Liver (tissue), 9 donors: ENCODE data around the gene MKNK1. TPM values are rescaled to one million over a fixed set of nuclear protein-coding genes. Genes with fewer than 3 reads are reported as not detected.

Experiments
- DNase-seq: peaks from one replicate; pipeline ENCODE4 v3.0.0-alpha.2; 2017; ENCODE audit warnings: low spot score
- H3K27ac ChIP-seq, 2 donors: one replicate each; pipeline ENCODE4 v1.7.0; 2013; ENCODE audit warnings: inconsistent platforms in 2 of 2, low read length in 2 of 2, control low read depth in 1 of 2, low read depth in 1 of 2, mild to moderate bottlenecking in 1 of 2
- H3K27me3 ChIP-seq, 4 donors: one replicate each; pipeline versions ENCODE4 v1.6.1 to v1.7.0; 2013; ENCODE audit warnings: low read length in 3 of 4, inconsistent platforms in 1 of 4, mild to moderate bottlenecking in 1 of 4, moderate library complexity in 1 of 4; ENCODE audit not compliant: control insufficient read depth in 4 of 4, insufficient read depth in 4 of 4
- H3K36me3 ChIP-seq, 4 donors: one replicate each; pipeline versions ENCODE4 v1.6.1 to v1.7.0; 2013; ENCODE audit warnings: low read length in 3 of 4, mild to moderate bottlenecking in 3 of 4, low read depth in 1 of 4, moderate library complexity in 1 of 4; ENCODE audit not compliant: control insufficient read depth in 4 of 4, insufficient read depth in 3 of 4
- H3K4me1 ChIP-seq, 4 donors: one replicate each; pipeline versions ENCODE4 v1.6.1 to v1.7.0; 2013; ENCODE audit warnings: low read length in 3 of 4, mild to moderate bottlenecking in 3 of 4, moderate library complexity in 1 of 4; ENCODE audit not compliant: control insufficient read depth in 4 of 4, insufficient read depth in 4 of 4
- H3K4me3 ChIP-seq, 3 donors: one replicate each; pipeline versions ENCODE4 v1.6.1 to v1.7.0; 2013; ENCODE audit warnings: low read length in 3 of 3, control low read depth in 1 of 3, low read depth in 1 of 3, mild to moderate bottlenecking in 1 of 3
- H3K9ac ChIP-seq, 2 donors: one replicate each; pipeline ENCODE4 v1.7.0; 2013; ENCODE audit warnings: low read length in 2 of 2, mild to moderate bottlenecking in 2 of 2, moderate library complexity in 2 of 2, control low read depth in 1 of 2, low read depth in 1 of 2
- H3K9me3 ChIP-seq, 4 donors: one replicate each; pipeline versions ENCODE4 v1.6.1 to v1.7.0; 2013; ENCODE audit warnings: low read length in 3 of 4; ENCODE audit not compliant: control insufficient read depth in 4 of 4
- EGR1 ChIP-seq, 2 donors: IDR thresholded peaks; 2 replicates each; pipeline ENCODE4 v1.6.1; 2016 to 2018; ENCODE audit warnings: antibody characterized with exemption in 2 of 2, low read depth in 2 of 2
- FOXA1 ChIP-seq: IDR thresholded peaks from 2 replicates; pipeline ENCODE4 v1.6.1; 2016; ENCODE audit warnings: antibody characterized with exemption
- FOXA2 ChIP-seq: IDR thresholded peaks from 2 replicates; pipeline ENCODE4 v1.6.1; 2016; ENCODE audit warnings: antibody characterized with exemption
- GABPA ChIP-seq, 2 donors: IDR thresholded peaks in 1 of 2; conservative IDR thresholded peaks in 1 of 2; 2 replicates each; pipeline ENCODE4 v1.6.1; 2016; ENCODE audit warnings: antibody characterized with exemption in 2 of 2, mild to moderate bottlenecking in 1 of 2, moderate library complexity in 1 of 2
- HNF4A ChIP-seq, 2 donors: conservative IDR thresholded peaks; 2 replicates each; pipeline ENCODE4 v1.6.1; 2016; ENCODE audit warnings: antibody characterized with exemption in 2 of 2, mild to moderate bottlenecking in 2 of 2
- HNF4G ChIP-seq: IDR thresholded peaks from 2 replicates; pipeline ENCODE4 v1.6.1; 2016; ENCODE audit warnings: antibody characterized with exemption
- JUND ChIP-seq, 2 donors: IDR thresholded peaks; 2 replicates each; pipeline ENCODE4 v1.6.1; 2016; ENCODE audit warnings: antibody characterized with exemption in 2 of 2
- NR2F2 ChIP-seq: IDR thresholded peaks from 2 replicates; pipeline ENCODE4 v1.6.1; 2016; ENCODE audit warnings: antibody characterized with exemption
- RAD21 ChIP-seq, 2 donors: IDR thresholded peaks; 2 replicates each; pipeline ENCODE4 v1.6.1; 2016; ENCODE audit warnings: antibody characterized with exemption in 2 of 2, mild to moderate bottlenecking in 2 of 2
- RXRA ChIP-seq, 2 donors: IDR thresholded peaks; 2 replicates each; pipeline ENCODE4 v1.6.1; 2017 to 2018; ENCODE audit warnings: antibody characterized with exemption in 2 of 2, mild to moderate bottlenecking in 1 of 2
- SP1 ChIP-seq: IDR thresholded peaks from 2 replicates; pipeline ENCODE4 v1.6.1; 2018; ENCODE audit warnings: antibody characterized with exemption, mild to moderate bottlenecking
- TAF1 ChIP-seq: conservative IDR thresholded peaks from 2 replicates; pipeline ENCODE4 v1.6.1; 2016; ENCODE audit warnings: antibody characterized with exemption, mild to moderate bottlenecking
- YY1 ChIP-seq: IDR thresholded peaks from 2 replicates; pipeline ENCODE4 v1.6.1; 2016; ENCODE audit warnings: antibody characterized with exemption, mild to moderate bottlenecking
- WGBS: extraction: QIAGEN DNeasy Blood & Tissue Kit; methylation state at CpG from one replicate; pipeline ENCODE4 v1.1.7; 2013; 5-methylcytosine and 5-hydroxymethylcytosine counted together
- polyA plus RNA-seq, 2 donors: library from polyadenylated mRNA; stranded (reverse) in 1 of 2; unstranded in 1 of 2; fragments of 200-250 nt in 1 of 2; fragments of >200 nt in 1 of 2; fragmentation: Nextera tagmentation in 1 of 2; extraction: Ambion mirVana in 1 of 2; gene quantifications; one replicate each; pipeline versions ENCODE4 v1.2.1 to v1.2.3, GENCODE V29; 2013 to 2015
- total RNA-seq, 2 donors: library from RNA; depleted of rRNA; stranded (reverse); fragments of >200 nt; gene quantifications; one replicate each; pipeline ENCODE4 v1.2.3, GENCODE V29; 2014
- TF ChIP-seq, protein P1 (sequence below): IDR thresholded peaks from 2 replicates; pipeline ENCODE4 v1.6.1; 2016; ENCODE audit warnings: antibody characterized with exemption
- TF ChIP-seq, protein P2 (sequence below): IDR thresholded peaks from 2 replicates; pipeline ENCODE4 v1.6.1; 2016; ENCODE audit warnings: antibody characterized with exemption
- TF ChIP-seq, protein P3 (sequence below): IDR thresholded peaks from 2 replicates; pipeline ENCODE4 v1.6.1; 2016; ENCODE audit warnings: antibody characterized with exemption
- TF ChIP-seq, protein P4 (sequence below): fragments of 150-350 bp; IDR thresholded peaks from 2 replicates; pipeline ENCODE4 v1.5.1; 2017; ENCODE audit warnings: improper control_type of control experiment, low read depth, low read length; ENCODE audit not compliant: missing input control
- TF ChIP-seq, protein P5 (sequence below): IDR thresholded peaks from 2 replicates; pipeline ENCODE4 v1.6.1; 2016; ENCODE audit warnings: antibody characterized with exemption, mild to moderate bottlenecking
- donor health status: healthy.
- donor health status: healthy.
- donor health status: healthy.
- donor health status: healthy.
- donor health status: healthy.

MKNK1 gene
- total and polyA plus RNA-seq, 4 donors: 10.2 to 30.8 (median 18.3) TPM

DNA sequence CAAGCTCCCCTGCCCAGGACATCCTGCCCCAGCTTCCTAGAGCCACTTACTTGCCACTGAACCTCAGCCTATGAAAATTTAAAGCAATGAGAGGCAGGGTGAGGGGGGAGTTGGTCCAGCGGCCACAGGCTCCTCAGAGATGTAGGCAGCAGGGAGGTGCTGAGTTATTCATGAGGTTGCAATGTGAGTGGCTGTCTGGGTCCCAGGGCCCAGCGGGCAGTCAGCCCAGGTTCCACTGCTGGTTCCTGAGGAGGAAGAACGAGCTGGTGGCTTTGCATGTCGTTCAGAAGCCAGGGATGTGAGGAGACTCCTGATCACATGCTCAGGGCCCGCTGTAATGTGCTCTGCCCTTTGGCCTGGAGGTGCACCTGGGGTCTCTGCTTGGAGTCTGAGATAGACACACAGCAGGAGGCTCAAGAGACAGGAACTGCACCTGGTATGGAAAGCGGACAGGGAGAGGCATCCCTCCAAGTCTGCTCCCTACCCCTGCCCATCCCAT, 52.4 kb downstream of the MKNK1 start, which contains the start of gene KNCN (continued):
- TF ChIP-seq, protein P1, sequence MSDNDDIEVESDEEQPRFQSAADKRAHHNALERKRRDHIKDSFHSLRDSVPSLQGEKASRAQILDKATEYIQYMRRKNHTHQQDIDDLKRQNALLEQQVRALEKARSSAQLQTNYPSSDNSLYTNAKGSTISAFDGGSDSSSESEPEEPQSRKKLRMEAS: no peak
- TF ChIP-seq HNF4A (conservative IDR thresholded peaks at IDR 0.05) (no peak), FOXA2 (no peak)
- TF ChIP-seq, protein P2, sequence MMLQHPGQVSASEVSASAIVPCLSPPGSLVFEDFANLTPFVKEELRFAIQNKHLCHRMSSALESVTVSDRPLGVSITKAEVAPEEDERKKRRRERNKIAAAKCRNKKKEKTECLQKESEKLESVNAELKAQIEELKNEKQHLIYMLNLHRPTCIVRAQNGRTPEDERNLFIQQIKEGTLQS: no peak

DNA sequence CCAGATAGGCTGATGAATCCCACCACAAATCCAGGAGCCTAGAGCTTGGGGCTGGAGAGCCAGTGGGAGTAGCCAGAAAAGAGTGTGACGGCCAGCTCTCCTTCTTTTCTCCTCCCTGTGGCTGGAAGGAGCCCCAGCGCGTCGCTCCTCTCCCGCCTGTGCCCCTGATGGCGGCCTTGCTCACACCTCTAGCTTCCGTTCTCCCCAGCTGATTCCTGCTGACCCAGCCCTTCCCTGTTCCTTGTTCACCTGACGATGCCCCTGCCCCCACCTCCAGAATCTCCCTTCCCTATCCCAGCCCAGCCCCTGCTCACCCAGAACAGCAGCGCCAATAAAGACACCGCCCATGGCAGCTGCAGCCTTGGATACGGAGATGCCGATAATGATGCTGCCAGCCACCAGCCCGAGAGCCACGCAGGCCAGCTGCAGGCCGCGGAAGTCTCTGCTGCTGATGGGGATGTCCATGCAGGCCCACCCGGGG, 53.3 kb downstream of the MKNK1 start:
- Histone ChIP-seq H3K27ac (no peak overlapping the region), H3K27me3 (no peaks in the 10 kb centered on the region), H3K4me1 (no peaks in the 10 kb centered on the region), H3K9me3 (no peaks in the 10 kb centered on the region), H3K9ac (no peak overlapping the region), H3K36me3 (no peaks in the 10 kb centered on the region), H3K4me3 (no peak overlapping the region)
- whole genome bisulfite sequencing: 61% methylated on average over 17 of the region's 17 CpGs
- TF ChIP-seq TAF1: no peak
- TF ChIP-seq, protein P3, sequence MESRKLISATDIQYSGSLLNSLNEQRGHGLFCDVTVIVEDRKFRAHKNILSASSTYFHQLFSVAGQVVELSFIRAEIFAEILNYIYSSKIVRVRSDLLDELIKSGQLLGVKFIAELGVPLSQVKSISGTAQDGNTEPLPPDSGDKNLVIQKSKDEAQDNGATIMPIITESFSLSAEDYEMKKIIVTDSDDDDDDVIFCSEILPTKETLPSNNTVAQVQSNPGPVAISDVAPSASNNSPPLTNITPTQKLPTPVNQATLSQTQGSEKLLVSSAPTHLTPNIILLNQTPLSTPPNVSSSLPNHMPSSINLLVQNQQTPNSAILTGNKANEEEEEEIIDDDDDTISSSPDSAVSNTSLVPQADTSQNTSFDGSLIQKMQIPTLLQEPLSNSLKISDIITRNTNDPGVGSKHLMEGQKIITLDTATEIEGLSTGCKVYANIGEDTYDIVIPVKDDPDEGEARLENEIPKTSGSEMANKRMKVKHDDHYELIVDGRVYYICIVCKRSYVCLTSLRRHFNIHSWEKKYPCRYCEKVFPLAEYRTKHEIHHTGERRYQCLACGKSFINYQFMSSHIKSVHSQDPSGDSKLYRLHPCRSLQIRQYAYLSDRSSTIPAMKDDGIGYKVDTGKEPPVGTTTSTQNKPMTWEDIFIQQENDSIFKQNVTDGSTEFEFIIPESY: no peak
- no peak for TF ChIP-seq JUND (IDR thresholded peaks at IDR 0.05)
- no peak for TF ChIP-seq HNF4A (conservative IDR thresholded peaks at IDR 0.05)
- no peak for TF ChIP-seq EGR1 (IDR thresholded peaks at IDR 0.05; ENCODE audit: low read depth in 2 of 2)
- TF ChIP-seq GABPA (IDR thresholded peaks at IDR 0.05 in 1 of 2, conservative IDR thresholded peaks at IDR 0.05 in 1 of 2): no peak
- TF ChIP-seq RAD21 (IDR thresholded peaks at IDR 0.05): no peak
- no peak for TF ChIP-seq FOXA2
- TF ChIP-seq YY1: no peak
- TF ChIP-seq, protein P4, sequence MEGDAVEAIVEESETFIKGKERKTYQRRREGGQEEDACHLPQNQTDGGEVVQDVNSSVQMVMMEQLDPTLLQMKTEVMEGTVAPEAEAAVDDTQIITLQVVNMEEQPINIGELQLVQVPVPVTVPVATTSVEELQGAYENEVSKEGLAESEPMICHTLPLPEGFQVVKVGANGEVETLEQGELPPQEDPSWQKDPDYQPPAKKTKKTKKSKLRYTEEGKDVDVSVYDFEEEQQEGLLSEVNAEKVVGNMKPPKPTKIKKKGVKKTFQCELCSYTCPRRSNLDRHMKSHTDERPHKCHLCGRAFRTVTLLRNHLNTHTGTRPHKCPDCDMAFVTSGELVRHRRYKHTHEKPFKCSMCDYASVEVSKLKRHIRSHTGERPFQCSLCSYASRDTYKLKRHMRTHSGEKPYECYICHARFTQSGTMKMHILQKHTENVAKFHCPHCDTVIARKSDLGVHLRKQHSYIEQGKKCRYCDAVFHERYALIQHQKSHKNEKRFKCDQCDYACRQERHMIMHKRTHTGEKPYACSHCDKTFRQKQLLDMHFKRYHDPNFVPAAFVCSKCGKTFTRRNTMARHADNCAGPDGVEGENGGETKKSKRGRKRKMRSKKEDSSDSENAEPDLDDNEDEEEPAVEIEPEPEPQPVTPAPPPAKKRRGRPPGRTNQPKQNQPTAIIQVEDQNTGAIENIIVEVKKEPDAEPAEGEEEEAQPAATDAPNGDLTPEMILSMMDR: no peak
- no peak for TF ChIP-seq HNF4G
- TF ChIP-seq, protein P5, sequence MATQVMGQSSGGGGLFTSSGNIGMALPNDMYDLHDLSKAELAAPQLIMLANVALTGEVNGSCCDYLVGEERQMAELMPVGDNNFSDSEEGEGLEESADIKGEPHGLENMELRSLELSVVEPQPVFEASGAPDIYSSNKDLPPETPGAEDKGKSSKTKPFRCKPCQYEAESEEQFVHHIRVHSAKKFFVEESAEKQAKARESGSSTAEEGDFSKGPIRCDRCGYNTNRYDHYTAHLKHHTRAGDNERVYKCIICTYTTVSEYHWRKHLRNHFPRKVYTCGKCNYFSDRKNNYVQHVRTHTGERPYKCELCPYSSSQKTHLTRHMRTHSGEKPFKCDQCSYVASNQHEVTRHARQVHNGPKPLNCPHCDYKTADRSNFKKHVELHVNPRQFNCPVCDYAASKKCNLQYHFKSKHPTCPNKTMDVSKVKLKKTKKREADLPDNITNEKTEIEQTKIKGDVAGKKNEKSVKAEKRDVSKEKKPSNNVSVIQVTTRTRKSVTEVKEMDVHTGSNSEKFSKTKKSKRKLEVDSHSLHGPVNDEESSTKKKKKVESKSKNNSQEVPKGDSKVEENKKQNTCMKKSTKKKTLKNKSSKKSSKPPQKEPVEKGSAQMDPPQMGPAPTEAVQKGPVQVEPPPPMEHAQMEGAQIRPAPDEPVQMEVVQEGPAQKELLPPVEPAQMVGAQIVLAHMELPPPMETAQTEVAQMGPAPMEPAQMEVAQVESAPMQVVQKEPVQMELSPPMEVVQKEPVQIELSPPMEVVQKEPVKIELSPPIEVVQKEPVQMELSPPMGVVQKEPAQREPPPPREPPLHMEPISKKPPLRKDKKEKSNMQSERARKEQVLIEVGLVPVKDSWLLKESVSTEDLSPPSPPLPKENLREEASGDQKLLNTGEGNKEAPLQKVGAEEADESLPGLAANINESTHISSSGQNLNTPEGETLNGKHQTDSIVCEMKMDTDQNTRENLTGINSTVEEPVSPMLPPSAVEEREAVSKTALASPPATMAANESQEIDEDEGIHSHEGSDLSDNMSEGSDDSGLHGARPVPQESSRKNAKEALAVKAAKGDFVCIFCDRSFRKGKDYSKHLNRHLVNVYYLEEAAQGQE: no peak
- TF ChIP-seq, protein P2: no peak
- TF ChIP-seq FOXA1: no peak
- no peak for TF ChIP-seq SP1
- no peak for TF ChIP-seq NR2F2
- TF ChIP-seq, protein P1: no peak
- no peak for TF ChIP-seq RXRA (IDR thresholded peaks at IDR 0.05)
- no peak for DNase-seq
